GM12865 (cell line): ENCODE measurements around the gene RPS6KA2.
A peak's percentile ranks its signal among the peaks of the same experiment; 100 is the strongest.

Source experiments
- DNase-seq: peaks from one replicate; pipeline ENCODE4 v3.0.0; 2010; ENCODE audit warnings: low read depth
- H3K4me3 ChIP-seq: 2 replicates; pipeline ENCODE4 v1.5.1; 2011; ENCODE audit warnings: mild to moderate bottlenecking, low read depth, low read length, control low read depth
- TF ChIP-seq, protein P1 (sequence below): IDR thresholded peaks from 2 replicates; pipeline ENCODE4 v1.5.1; 2011; ENCODE audit warnings: low read length, control low read depth, low read depth, inconsistent platforms; ENCODE audit not compliant: insufficient read depth; ENCODE audit errors: missing control alignments

Gene RPS6KA2

GRCh38 chr6:166448432-166448831 is 178.6 kb downstream of the RPS6KA2 start:
- no peak for DNase-seq
- TF ChIP-seq, protein P1, sequence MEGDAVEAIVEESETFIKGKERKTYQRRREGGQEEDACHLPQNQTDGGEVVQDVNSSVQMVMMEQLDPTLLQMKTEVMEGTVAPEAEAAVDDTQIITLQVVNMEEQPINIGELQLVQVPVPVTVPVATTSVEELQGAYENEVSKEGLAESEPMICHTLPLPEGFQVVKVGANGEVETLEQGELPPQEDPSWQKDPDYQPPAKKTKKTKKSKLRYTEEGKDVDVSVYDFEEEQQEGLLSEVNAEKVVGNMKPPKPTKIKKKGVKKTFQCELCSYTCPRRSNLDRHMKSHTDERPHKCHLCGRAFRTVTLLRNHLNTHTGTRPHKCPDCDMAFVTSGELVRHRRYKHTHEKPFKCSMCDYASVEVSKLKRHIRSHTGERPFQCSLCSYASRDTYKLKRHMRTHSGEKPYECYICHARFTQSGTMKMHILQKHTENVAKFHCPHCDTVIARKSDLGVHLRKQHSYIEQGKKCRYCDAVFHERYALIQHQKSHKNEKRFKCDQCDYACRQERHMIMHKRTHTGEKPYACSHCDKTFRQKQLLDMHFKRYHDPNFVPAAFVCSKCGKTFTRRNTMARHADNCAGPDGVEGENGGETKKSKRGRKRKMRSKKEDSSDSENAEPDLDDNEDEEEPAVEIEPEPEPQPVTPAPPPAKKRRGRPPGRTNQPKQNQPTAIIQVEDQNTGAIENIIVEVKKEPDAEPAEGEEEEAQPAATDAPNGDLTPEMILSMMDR = no peak
- H3K4me3 ChIP-seq = no peak overlapping the region

DNA sequence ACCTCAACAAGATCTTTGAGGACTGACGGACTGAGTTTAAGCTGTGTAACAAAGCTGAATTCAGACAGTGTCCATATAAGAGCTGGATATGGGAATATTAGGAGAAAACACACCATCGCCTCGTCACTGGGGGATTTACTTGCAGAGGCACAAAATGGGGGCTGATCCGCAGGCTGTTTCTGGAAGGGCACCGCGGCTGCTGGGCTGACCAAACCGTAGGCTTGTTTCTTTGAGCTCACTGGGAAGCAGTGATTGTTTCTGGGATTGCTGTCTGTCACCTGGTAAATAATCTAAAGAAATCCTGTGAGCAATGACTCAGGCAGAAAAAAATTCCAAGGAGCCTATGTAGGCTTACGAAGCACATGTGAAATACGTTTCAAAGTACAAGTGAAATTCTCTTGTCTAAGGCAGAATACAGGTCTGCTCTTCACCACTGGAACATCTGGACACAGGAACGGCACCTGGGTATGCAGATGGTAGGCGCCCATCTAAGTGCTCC is 180.4 kb downstream of the RPS6KA2 start:
- DNase-seq = no peak
- no peak overlapping the region for H3K4me3 ChIP-seq
- TF ChIP-seq, protein P1 = no peak

- DNase-seq = no peak
- H3K4me3 ChIP-seq = no peak overlapping the region
- TF ChIP-seq, protein P1 = no peak
Measured at GRCh38 chr6:166446146-166446545, 180.9 kb downstream of the RPS6KA2 start.

DNA sequence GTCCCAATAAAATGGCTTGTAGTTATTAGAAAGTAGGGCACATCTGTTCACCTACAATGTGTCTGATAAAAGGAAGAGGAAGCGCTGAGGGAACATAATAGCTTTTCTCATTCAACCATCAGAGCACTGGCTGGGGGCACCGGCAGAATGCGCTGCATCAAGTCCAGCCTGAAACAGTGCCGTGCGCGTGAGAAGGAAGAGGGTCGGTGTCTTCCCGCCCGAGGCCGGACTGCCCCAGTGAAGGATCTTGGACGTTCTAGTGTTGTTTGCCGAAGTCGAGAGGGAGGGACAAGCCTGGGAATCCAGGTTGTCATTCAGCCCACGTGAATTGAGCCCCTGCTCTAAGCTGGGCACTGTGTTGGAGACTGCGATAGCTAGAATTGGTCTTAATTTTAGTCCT is 182.6 kb downstream of the RPS6KA2 start:
- DNase-seq = no peak
- H3K4me3 ChIP-seq = no peak overlapping the region
- TF ChIP-seq, protein P1 = no peak

GRCh38 chr6:166443166-166443565 is 183.9 kb downstream of the RPS6KA2 start:
- no peak for DNase-seq
- TF ChIP-seq, protein P1 = peak; percentile 15
- no peak overlapping the region for H3K4me3 ChIP-seq

DNA sequence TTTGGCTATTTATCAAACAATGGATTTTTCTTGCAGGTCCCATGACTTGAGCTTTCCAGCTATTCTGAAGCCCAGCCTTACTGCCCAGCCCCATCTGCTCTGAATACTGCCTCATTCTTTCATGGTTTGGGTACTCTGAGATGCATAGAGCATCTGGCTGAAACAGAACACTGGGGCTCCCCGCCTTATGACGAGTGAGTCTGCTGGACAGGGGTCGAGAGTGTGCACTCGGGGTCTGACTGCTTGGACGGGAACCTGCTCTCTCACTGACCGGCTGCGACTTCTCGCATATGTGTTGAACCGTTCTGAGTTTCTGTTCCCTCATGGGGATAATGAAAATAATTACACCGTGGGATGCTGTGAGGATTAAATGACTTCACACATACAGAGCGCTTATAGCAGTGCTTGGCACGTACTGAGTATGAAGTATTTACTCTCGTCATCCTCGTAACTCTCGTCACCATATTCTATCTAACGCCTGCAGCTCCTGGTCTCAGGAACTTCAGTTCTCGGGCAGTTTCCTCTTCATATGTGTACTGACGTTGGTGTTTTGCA is 184.8 kb downstream of the RPS6KA2 start:
- H3K4me3 ChIP-seq = no peak overlapping the region
- DNase-seq = no peak
- TF ChIP-seq, protein P1 = no peak

- H3K4me3 ChIP-seq = no peak overlapping the region
- DNase-seq = no peak
- TF ChIP-seq, protein P1 = peak; percentile 11
Measured at GRCh38 chr6:166441325-166442078, 185.5 kb downstream of the RPS6KA2 start.
